ENCODE measurements around the gene KDM7A.

GRCh38 chr7:140212100-140212881 lies 35.5 kb upstream of the KDM7A start:
- TF ChIP-seq CTCF (conservative IDR thresholded peaks at IDR 0.05; ENCODE audit: low read length) (no peak), EZH2phosphoT487 (IDR thresholded peaks at IDR 0.05; ENCODE audit: borderline replicate concordance, low read depth, low read length) (no peak)

Measured in OCI-LY7 (cell line).